H9 (cell line): ENCODE results near the gene PCDH9. TPM values are rescaled to one million over a fixed set of nuclear protein-coding genes. Genes with fewer than 3 reads are reported as not detected.

ENCODE experiments used
- DNase-seq: peaks from one replicate; pipeline ENCODE4 v3.0.0-alpha.2; 2017
- H2AFZ ChIP-seq: one replicate; pipeline ENCODE4 v1.6.1; 2013; ENCODE audit warnings: mild to moderate bottlenecking, low read length, control low read depth, moderate library complexity
- H2AK5ac ChIP-seq: 2 replicates; pipeline ENCODE4 v1.6.1; 2013; ENCODE audit warnings: low read length, control low read depth, mixed read lengths; ENCODE audit not compliant: insufficient read length
- H2BK120ac ChIP-seq: one replicate; pipeline ENCODE4 v1.6.1; 2013; ENCODE audit warnings: low read depth, mild to moderate bottlenecking, low read length, control low read depth, inconsistent platforms; ENCODE audit not compliant: poor library complexity, severe bottlenecking
- H2BK12ac ChIP-seq: 2 replicates; pipeline ENCODE4 v1.6.1; 2013; ENCODE audit warnings: low read length, control low read depth, mixed read lengths, low read depth; ENCODE audit not compliant: insufficient read length
- H2BK15ac ChIP-seq: 2 replicates; pipeline ENCODE4 v1.6.1; 2013; ENCODE audit warnings: low read depth, low read length, control low read depth
- H2BK20ac ChIP-seq: one replicate; pipeline ENCODE4 v1.6.1; 2013; ENCODE audit warnings: low read depth, mild to moderate bottlenecking, low read length, control low read depth, inconsistent platforms; ENCODE audit not compliant: poor library complexity, severe bottlenecking
- H2BK5ac ChIP-seq: 2 replicates; pipeline ENCODE4 v1.6.1; 2013; ENCODE audit warnings: low read length, control low read depth, mixed read lengths; ENCODE audit not compliant: insufficient read length
- H3K14ac ChIP-seq: 2 replicates; pipeline ENCODE4 v1.6.1; 2013; ENCODE audit warnings: low read length, control low read depth; ENCODE audit not compliant: insufficient read depth
- H3K18ac ChIP-seq: 2 replicates; pipeline ENCODE4 v1.6.1; 2013; ENCODE audit warnings: low read depth, mild to moderate bottlenecking, mixed read lengths, low read length, control low read depth; ENCODE audit not compliant: insufficient read length
- H3K23ac ChIP-seq: 2 replicates; pipeline ENCODE4 v1.6.1; 2013; ENCODE audit warnings: low read length, control low read depth, mixed read lengths, low read depth; ENCODE audit not compliant: insufficient read length
- H3K23me2 ChIP-seq: 2 replicates; pipeline ENCODE4 v1.6.1; 2013; ENCODE audit warnings: low read depth, mild to moderate bottlenecking, mixed read lengths, low read length, control low read depth; ENCODE audit not compliant: insufficient read length, poor library complexity, severe bottlenecking
- H3K27ac ChIP-seq: 2 replicates; pipeline ENCODE4 v1.5.1; 2013; ENCODE audit warnings: low read length, control low read depth, mixed read lengths, low read depth; ENCODE audit not compliant: insufficient read length
- H3K27me3 ChIP-seq: 2 replicates; pipeline ENCODE4 v1.6.1; 2013; ENCODE audit warnings: low read length, control low read depth, inconsistent platforms; ENCODE audit not compliant: insufficient read depth
- H3K4ac ChIP-seq: 2 replicates; pipeline ENCODE4 v1.6.1; 2013; ENCODE audit warnings: low read depth, mild to moderate bottlenecking, control low read depth, inconsistent platforms, low read length, moderate library complexity
- H3K4me1 ChIP-seq: 2 replicates; pipeline ENCODE4 v1.6.1; 2013; ENCODE audit warnings: low read length, control low read depth, inconsistent platforms; ENCODE audit not compliant: insufficient read depth
- H3K4me2 ChIP-seq: 2 replicates; pipeline ENCODE4 v1.6.1; 2013; ENCODE audit warnings: low read length, control low read depth, mixed read lengths; ENCODE audit not compliant: insufficient read length, insufficient read depth
- H3K56ac ChIP-seq: 2 replicates; pipeline ENCODE4 v1.6.1; 2013; ENCODE audit warnings: low read depth, mild to moderate bottlenecking, mixed read lengths, low read length, control low read depth; ENCODE audit not compliant: insufficient read length
- H3K79me1 ChIP-seq: 2 replicates; pipeline ENCODE4 v1.6.1; 2013; ENCODE audit warnings: low read depth, mild to moderate bottlenecking, moderate library complexity, low read length, control low read depth, inconsistent platforms; ENCODE audit not compliant: insufficient read depth, poor library complexity, severe bottlenecking
- H3K79me2 ChIP-seq: 2 replicates; pipeline ENCODE4 v1.6.1; 2013; ENCODE audit warnings: low read length, control low read depth, inconsistent platforms; ENCODE audit not compliant: insufficient read depth
- H3K9ac ChIP-seq: 2 replicates; pipeline ENCODE4 v1.6.1; 2013; ENCODE audit warnings: low read length, control low read depth, mixed read lengths; ENCODE audit not compliant: insufficient read length; ENCODE audit errors: extremely low read depth
- H3K9me3 ChIP-seq: one replicate; pipeline ENCODE4 v1.6.1; 2013; ENCODE audit warnings: low read depth, low read length, inconsistent platforms; ENCODE audit not compliant: control insufficient read depth
- H3T11ph ChIP-seq: one replicate; pipeline ENCODE4 v1.6.1; 2013; ENCODE audit warnings: mild to moderate bottlenecking, low read length, control low read depth, inconsistent platforms
- H4K20me1 ChIP-seq: one replicate; pipeline ENCODE4 v1.6.1; 2013; ENCODE audit not compliant: control insufficient read depth, insufficient read length, insufficient read depth
- H4K5ac ChIP-seq: 2 replicates; pipeline ENCODE4 v1.6.1; 2013; ENCODE audit warnings: low read depth, mild to moderate bottlenecking, mixed read lengths, low read length, control low read depth; ENCODE audit not compliant: insufficient read length
- H4K8ac ChIP-seq: replicated peaks from 2 replicates; pipeline ENCODE4 v1.6.1; 2013; ENCODE audit warnings: low read length, control low read depth, mixed read lengths, low read depth; ENCODE audit not compliant: insufficient read length
- H4K91ac ChIP-seq: 2 replicates; pipeline ENCODE4 v1.6.1; 2013; ENCODE audit warnings: low read depth, mild to moderate bottlenecking, moderate library complexity, mixed read lengths, low read length, control low read depth; ENCODE audit not compliant: insufficient read length
- H3K27ac Mint-ChIP-seq, 3 experiments: 2 replicates in 2 of 3; 3 replicates in 1 of 3; pipeline ENCODE4 v1.8.0; 2020 to 2021; ENCODE audit warnings: mixed read lengths in 3 of 3, mild to moderate bottlenecking in 1 of 3, moderate library complexity in 1 of 3
- H3K27me3 Mint-ChIP-seq: 2 replicates; pipeline ENCODE4 v1.8.0; 2021; ENCODE audit warnings: low read depth, mild to moderate bottlenecking, moderate library complexity, mixed read lengths
- H3K36me3 Mint-ChIP-seq, 3 experiments: 2 replicates in 2 of 3; 3 replicates in 1 of 3; pipeline ENCODE4 v1.8.0; 2020 to 2021; ENCODE audit warnings: low read depth in 3 of 3, mixed read lengths in 3 of 3; ENCODE audit not compliant: insufficient read depth in 1 of 3
- H3K4me1 Mint-ChIP-seq, 2 experiments: 2 replicates each; pipeline ENCODE4 v1.8.0; 2020; ENCODE audit warnings: mixed read lengths in 2 of 2
- H3K4me3 Mint-ChIP-seq, 2 experiments: 2 replicates in 1 of 2; 3 replicates in 1 of 2; pipeline ENCODE4 v1.8.0; 2020 to 2021; ENCODE audit warnings: mild to moderate bottlenecking in 2 of 2, mixed read lengths in 2 of 2, moderate library complexity in 1 of 2
- H3K9me3 Mint-ChIP-seq, 2 experiments: 2 replicates in 1 of 2; 3 replicates in 1 of 2; pipeline ENCODE4 v1.8.0; 2020; ENCODE audit warnings: mild to moderate bottlenecking in 2 of 2, mixed read lengths in 2 of 2, moderate library complexity in 1 of 2
- CTCF ChIP-seq: fragments of 200-600 bp; sonication (generic); conservative IDR thresholded peaks from 3 replicates; pipeline ENCODE4 v1.8.0; 2021; ENCODE audit warnings: antibody characterized with exemption, mild to moderate bottlenecking
- WGBS: extraction: QIAGEN DNeasy Blood & Tissue Kit; methylation state at CpG from one replicate; pipeline ENCODE4 v1.1.7; 2013; ENCODE audit warnings: missing lambda C conversion rate, low lambda C conversion rate, mixed read lengths; ENCODE audit not compliant: insufficient read length; ENCODE audit errors: extremely low coverage; 5-methylcytosine and 5-hydroxymethylcytosine counted together
- total RNA-seq: library from RNA; stranded (reverse); gene quantifications from 2 replicates; pipeline ENCODE4 v1.2.1, GENCODE V29; 2021

PCDH9 gene
- total RNA-seq, 1 experiment from 2014 or later = 0.11 TPM

GRCh38 chr13:67131393-67131792 is 98.7 kb downstream of the PCDH9 start:
- Histone ChIP-seq H3K9me3 (no peaks in the 10 kb centered on the region), H2BK12ac (no peak overlapping the region), H4K5ac (no peak overlapping the region), H2BK15ac (no peak overlapping the region), H2AFZ (no peak overlapping the region), H4K91ac (no peak overlapping the region), H3K23me2 (no peaks in the 10 kb centered on the region), H3K56ac (no peak overlapping the region), H4K8ac (no peak overlapping the region), H3K4me2 (no peak overlapping the region), H3K27ac (no peak overlapping the region), H2BK5ac (no peak overlapping the region), H3T11ph (no peak overlapping the region), H3K18ac (no peak overlapping the region), H3K14ac (no peak overlapping the region), H3K23ac (no peak overlapping the region), H3K79me1 (no peaks in the 10 kb centered on the region), H3K4me1 (no peaks in the 10 kb centered on the region), H3K79me2 (no peaks in the 10 kb centered on the region), H3K27me3 (no peaks in the 10 kb centered on the region), H4K20me1 (no peaks in the 10 kb centered on the region), H2BK20ac (no peak overlapping the region), H2BK120ac (no peak overlapping the region), H2AK5ac (no peak overlapping the region), H3K9ac (no peak overlapping the region), H3K4ac (no peak overlapping the region)
- no peak for DNase-seq
- Mint-ChIP-seq H3K27ac (no peak overlapping the region), H3K36me3 (no peaks in the 10 kb centered on the region), H3K4me3 (no peak overlapping the region), H3K9me3 (no peaks in the 10 kb centered on the region), H3K4me1 (peaks cover 15 to 19% of the 10 kb centered on the region in 2 experiments), H3K27me3 (no peaks in the 10 kb centered on the region)
- TF ChIP-seq CTCF = no peak
- WGBS = no CpG with 5 or more reads among the region's 1 CpG
